H1 (cell line): ENCODE results near the gene GPX4. TPM values are rescaled to one million over a fixed set of nuclear protein-coding genes. Genes with fewer than 3 reads are reported as not detected.

ENCODE experiments used
- CTCF ChIA-PET: fragments of 300-600 bp; sonication (Branson Sonifier 250); formaldehyde crosslinking; loops from one replicate; lab custom pipeline; 2021; ENCODE audit not compliant: partially characterized antibody; lab: Charles Lee
- POLR2A ChIA-PET: fragments of 300-600 bp; sonication (Branson Sonifier 250); formaldehyde crosslinking; loops from one replicate; lab custom pipeline; 2021; ENCODE audit warnings: inconsistent platforms; ENCODE audit not compliant: partially characterized antibody; lab: Charles Lee
- DNase-seq, 2 experiments: peaks; one replicate each; pipeline versions ENCODE4 v3.0.0 to v3.0.0-alpha.2; 2010 to 2022; ENCODE audit warnings: low spot score in 2 of 2, low read depth in 1 of 2, mixed read lengths in 1 of 2
- FAIRE-seq: peaks from 2 replicates; lab custom pipeline; 2011; peaks lifted over from hg19 to GRCh38; lab: Jason Lieb, UNC
- H2AFZ ChIP-seq: 2 replicates; pipeline ENCODE4 v1.8.1; 2012; ENCODE audit warnings: low read length, inconsistent platforms
- H2AK5ac ChIP-seq: 2 replicates; pipeline ENCODE4 v1.6.1; 2013; ENCODE audit warnings: low read depth, low read length
- H2BK120ac ChIP-seq: replicated peaks from 2 replicates; pipeline ENCODE3; 2013; ENCODE audit warnings: low read depth, low read length, inconsistent platforms
- H2BK12ac ChIP-seq: 2 replicates; pipeline ENCODE4 v1.6.1; 2013; ENCODE audit warnings: low read depth, low read length
- H2BK15ac ChIP-seq: 2 replicates; pipeline ENCODE4 v1.6.1; 2013; ENCODE audit warnings: low read length
- H2BK20ac ChIP-seq: 2 replicates; pipeline ENCODE4 v1.6.1; 2013; ENCODE audit warnings: low read length
- H2BK5ac ChIP-seq: 2 replicates; pipeline ENCODE4 v1.6.1; 2013; ENCODE audit warnings: low read depth, low read length
- H3K14ac ChIP-seq: 2 replicates; pipeline ENCODE4 v1.6.1; 2013; ENCODE audit warnings: inconsistent platforms; ENCODE audit not compliant: insufficient read length
- H3K18ac ChIP-seq: 2 replicates; pipeline ENCODE4 v1.6.1; 2013; ENCODE audit warnings: low read length; ENCODE audit errors: extremely low read depth
- H3K23ac ChIP-seq: 2 replicates; pipeline ENCODE4 v1.6.1; 2013; ENCODE audit warnings: inconsistent platforms; ENCODE audit not compliant: insufficient read length
- H3K23me2 ChIP-seq: 2 replicates; pipeline ENCODE4 v1.6.1; 2013; ENCODE audit warnings: low read depth, low read length
- H3K27ac ChIP-seq: 2 replicates; pipeline ENCODE4 v1.6.1; 2011; ENCODE audit warnings: low read depth, low read length, inconsistent platforms
- H3K27me3 ChIP-seq, 4 experiments: replicated peaks in 1 of 4; 1 replicate in 1 of 4; 2 replicates in 3 of 4; pipeline versions ENCODE4 v1.6.1 to v1.8.1; 2011 to 2013; ENCODE audit warnings: low read length in 3 of 4, mild to moderate bottlenecking in 3 of 4, inconsistent platforms in 2 of 4, mixed read lengths in 2 of 4, moderate library complexity in 1 of 4; ENCODE audit not compliant: control insufficient read depth in 3 of 4, insufficient read depth in 3 of 4; ENCODE audit errors: extremely low read depth in 1 of 4
- H3K36me3 ChIP-seq, 4 experiments: 2 replicates each; pipeline versions ENCODE4 v1.6.1 to v1.8.1; 2011 to 2013; ENCODE audit warnings: mild to moderate bottlenecking in 4 of 4, low read length in 3 of 4, moderate library complexity in 2 of 4, control low read depth in 1 of 4, inconsistent platforms in 1 of 4; ENCODE audit not compliant: insufficient read depth in 4 of 4, control insufficient read depth in 2 of 4
- H3K4ac ChIP-seq: replicated peaks from 2 replicates; pipeline ENCODE3; 2013; ENCODE audit warnings: low read length, low read depth, mixed read lengths, inconsistent platforms; ENCODE audit not compliant: insufficient read length
- H3K4me1 ChIP-seq, 4 experiments: replicated peaks in 1 of 4; 1 replicate in 1 of 4; 2 replicates in 3 of 4; pipeline versions ENCODE4 v1.6.1 to v1.8.1; 2011 to 2013; ENCODE audit warnings: low read length in 3 of 4, inconsistent platforms in 2 of 4, mixed read lengths in 1 of 4; ENCODE audit not compliant: insufficient read depth in 4 of 4, control insufficient read depth in 3 of 4
- H3K4me2 ChIP-seq, 2 experiments: 2 replicates each; pipeline versions ENCODE4 v1.6.1 to v1.8.1; 2011 to 2013; ENCODE audit warnings: low read depth in 2 of 2, low read length in 2 of 2, control low read depth in 1 of 2, inconsistent platforms in 1 of 2, mild to moderate bottlenecking in 1 of 2; ENCODE audit not compliant: insufficient read depth in 1 of 2
- H3K4me3 ChIP-seq, 4 experiments: fragments of 200-600, 300-600 bp in 1 of 4; sonication (generic), shearing (Covaris generic), sonication (Bioruptor Twin) in 1 of 4; 2 replicates each; pipeline versions ENCODE4 v1.5.1 to v1.8.1; 2011 to 2016; ENCODE audit warnings: low read length in 4 of 4, low read depth in 3 of 4, control low read depth in 2 of 4, inconsistent platforms in 2 of 4, mild to moderate bottlenecking in 2 of 4, mixed read lengths in 1 of 4, moderate library complexity in 1 of 4; ENCODE audit not compliant: insufficient read depth in 2 of 4; ENCODE audit errors: extremely low read depth in 1 of 4
- H3K56ac ChIP-seq: replicated peaks from 2 replicates; pipeline ENCODE3; 2013; ENCODE audit warnings: low read depth, mild to moderate bottlenecking, mixed read lengths, low read length, inconsistent platforms; ENCODE audit not compliant: insufficient read length
- H3K79me1 ChIP-seq: 2 replicates; pipeline ENCODE4 v1.6.1; 2013; ENCODE audit warnings: low read depth, low read length, control low read depth
- H3K79me2 ChIP-seq, 2 experiments: 2 replicates each; pipeline versions ENCODE4 v1.6.1 to v1.8.1; 2012 to 2013; ENCODE audit warnings: low read length in 2 of 2, mild to moderate bottlenecking in 2 of 2, inconsistent platforms in 1 of 2; ENCODE audit not compliant: insufficient read depth in 2 of 2, control insufficient read depth in 1 of 2
- H3K9ac ChIP-seq, 4 experiments: replicated peaks in 1 of 4; 1 replicate in 1 of 4; 2 replicates in 3 of 4; pipeline versions ENCODE4 v1.6.1 to v1.8.1; 2011 to 2013; ENCODE audit warnings: low read depth in 3 of 4, low read length in 3 of 4, control low read depth in 2 of 4, mild to moderate bottlenecking in 2 of 4, moderate library complexity in 2 of 4, inconsistent platforms in 1 of 4; ENCODE audit errors: extremely low read depth in 1 of 4
- H3K9me3 ChIP-seq, 2 experiments: 2 replicates each; pipeline versions ENCODE4 v1.6.1 to v1.8.1; 2012 to 2013; ENCODE audit warnings: mild to moderate bottlenecking in 2 of 2, moderate library complexity in 2 of 2, control low read depth in 1 of 2, inconsistent platforms in 1 of 2, low read depth in 1 of 2, low read length in 1 of 2, mixed read lengths in 1 of 2; ENCODE audit not compliant: insufficient read depth in 2 of 2
- H4K20me1 ChIP-seq, 2 experiments: replicated peaks in 1 of 2; 2 replicates each; pipeline versions ENCODE3 to v1.8.1; 2011 to 2013; ENCODE audit warnings: inconsistent platforms in 2 of 2, low read length in 2 of 2, mild to moderate bottlenecking in 1 of 2; ENCODE audit not compliant: insufficient read depth in 2 of 2, control insufficient read depth in 1 of 2
- H4K5ac ChIP-seq: 2 replicates; pipeline ENCODE4 v1.6.1; 2013; ENCODE audit warnings: low read length, low read depth, mixed read lengths, inconsistent platforms; ENCODE audit not compliant: insufficient read length
- H4K8ac ChIP-seq: 2 replicates; pipeline ENCODE4 v1.8.0; 2013; ENCODE audit warnings: mild to moderate bottlenecking, moderate library complexity, low read length, inconsistent platforms; ENCODE audit not compliant: insufficient read depth; ENCODE audit errors: extremely low read depth
- H4K91ac ChIP-seq: replicated peaks from 2 replicates; pipeline ENCODE3; 2013; ENCODE audit warnings: low read length, mixed read lengths, inconsistent platforms; ENCODE audit not compliant: insufficient read length
- CBX5 ChIP-seq: fragments of 300-800, 300-1000 bp; sonication (generic); IDR thresholded peaks from 2 replicates; pipeline ENCODE4 v1.7.1; 2016; ENCODE audit warnings: antibody characterized with exemption, low read length, low read depth
- CBX8 ChIP-seq: fragments of 300-800, 300-1000 bp; sonication (generic); IDR thresholded peaks from 2 replicates; pipeline ENCODE4 v1.7.1; 2016; ENCODE audit warnings: low read depth, low read length, borderline replicate concordance
- JUN ChIP-seq: IDR thresholded peaks from 2 replicates; pipeline ENCODE4 v1.6.1; 2011; ENCODE audit warnings: low read depth, mild to moderate bottlenecking, improper control_type of control experiment, low read length
- KDM1A ChIP-seq: fragments of 200-600, 300-600 bp; sonication (generic); IDR thresholded peaks from 2 replicates; pipeline ENCODE4 v1.7.1; 2016; ENCODE audit warnings: mild to moderate bottlenecking, low read length, borderline replicate concordance
- MAFK ChIP-seq: IDR thresholded peaks from 2 replicates; pipeline ENCODE4 v1.6.1; 2012; ENCODE audit warnings: low read depth, mild to moderate bottlenecking, improper control_type of control experiment, low read length
- POLR2AphosphoS5 ChIP-seq: IDR thresholded peaks from 2 replicates; pipeline ENCODE4 v1.6.1; 2011; ENCODE audit warnings: low read depth, low read length
- RNF2 ChIP-seq: fragments of 200-900, 300-1000 bp; sonication (generic); IDR thresholded peaks from 2 replicates; pipeline ENCODE4 v1.7.1; 2016; ENCODE audit warnings: borderline replicate concordance, low read depth, mild to moderate bottlenecking, antibody characterized with exemption, low read length; ENCODE audit not compliant: poor library complexity, severe bottlenecking; ENCODE audit errors: missing control alignments
- RXRA ChIP-seq: IDR thresholded peaks from 2 replicates; pipeline ENCODE4 v1.6.1; 2011; ENCODE audit warnings: low read depth, mild to moderate bottlenecking, low read length, moderate library complexity; ENCODE audit not compliant: insufficient read depth
- SIX5 ChIP-seq: IDR thresholded peaks from 2 replicates; pipeline ENCODE4 v1.6.1; 2011; ENCODE audit warnings: mild to moderate bottlenecking, low read depth, low read length
- TAF1 ChIP-seq: IDR thresholded peaks from 2 replicates; pipeline ENCODE4 v1.6.1; 2011; ENCODE audit warnings: mild to moderate bottlenecking, low read depth, low read length
- TBP ChIP-seq: IDR thresholded peaks from 2 replicates; pipeline ENCODE4 v1.6.1; 2011; ENCODE audit warnings: low read depth, low read length, improper control_type of control experiment
- TEAD4 ChIP-seq: IDR thresholded peaks from 2 replicates; pipeline ENCODE4 v1.6.1; 2012; ENCODE audit warnings: low read depth, low read length, inconsistent platforms, mixed read lengths
- WGBS, 2 experiments: shearing (Covaris generic) in 1 of 2; methylation state at CpG; one replicate each; pipeline versions ENCODE4 v1.1.6 to v1.1.7; 2013 to 2015; ENCODE audit warnings: low lambda C conversion rate in 2 of 2, mixed read lengths in 2 of 2, inconsistent platforms in 1 of 2, low coverage in 1 of 2, missing lambda C conversion rate in 1 of 2; ENCODE audit not compliant: insufficient replicate concordance in 2 of 2, insufficient coverage in 1 of 2, insufficient read length in 1 of 2; ENCODE audit errors: extremely low coverage in 1 of 2, missing lambda C conversion rate in 1 of 2; 5-methylcytosine and 5-hydroxymethylcytosine counted together
- polyA plus RNA-seq, 7 experiments: library from polyadenylated mRNA; depleted of rRNA in 3 of 7; stranded (reverse) in 5 of 7; unstranded in 2 of 7; fragments of >200 nt in 5 of 7; fragments of 200-250 nt in 2 of 7; gene quantifications; 1 replicate in 5 of 7; 2 replicates in 1 of 7; 4 replicates in 1 of 7; pipeline versions ENCODE4 v1.2.1 to v1.2.3, GENCODE V29; 2011 to 2013; ENCODE audit warnings: missing spikeins in 2 of 7, mixed read lengths in 2 of 7
- total RNA-seq: library from RNA; stranded (reverse); fragmentation: NEBNext Ultra II Directional; extraction: Animal tissue kit (Norgen Biotek cat#: 25700); gene quantifications from 2 replicates; pipeline ENCODE4 v1.2.1, GENCODE V29; 2021
- TF ChIP-seq, protein P1 (sequence below): IDR thresholded peaks from 2 replicates; pipeline ENCODE4 v1.6.1; 2011; ENCODE audit warnings: low read depth, mild to moderate bottlenecking, low read length; ENCODE audit not compliant: insufficient read depth

The GPX4 gene
- total and polyA plus RNA-seq, 2 of the 8 experiments (the other 6 are each of a cell fraction or from before 2014, with no cell fraction given), result 342 to 693 TPM

DNA sequence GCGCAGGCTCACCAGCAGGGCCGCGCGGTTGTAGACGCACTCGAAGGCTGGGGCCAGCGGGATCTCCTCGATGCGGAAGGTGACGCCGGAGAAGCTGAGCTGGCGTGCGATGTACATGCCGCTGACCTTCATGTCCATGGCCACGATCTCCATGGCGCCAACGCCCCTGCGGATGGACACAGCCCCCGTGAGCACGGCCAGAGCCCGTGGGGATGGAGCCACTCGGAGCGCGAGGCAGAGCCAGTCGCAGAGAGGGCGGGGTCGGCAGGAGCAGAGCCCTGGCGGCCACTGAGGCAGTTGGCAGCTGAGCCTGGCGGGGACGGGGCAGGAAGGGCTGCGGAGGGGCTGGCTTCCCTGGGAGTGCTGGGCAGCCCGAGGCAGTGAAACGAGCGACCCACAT is 15.2 kb downstream of the GPX4 start:
- no peak overlapping the region for H2BK15ac ChIP-seq
- no peak overlapping the region for H2BK12ac ChIP-seq
- H3K79me2 ChIP-seq, result no peaks in the 10 kb centered on the region
- ChIA-PET CTCF (interaction anchor here (1.2 kb wide), 1 partner anchor 8 kb away, joined by 4 read pairs; no protein-coding TSS in a partner anchor), POLR2A (interaction anchor here (1.0 to 1.3 kb wide), 3 partner anchors 11 to 153 kb away, joined by 3 read pairs; no protein-coding TSS in a partner anchor)
- H3K4me3 ChIP-seq, result no peak overlapping the region
- FAIRE-seq (no peak), DNase-seq (no peak)
- H4K5ac ChIP-seq, result no peak overlapping the region
- TF ChIP-seq POLR2AphosphoS5 (no peak; the same call in 1 of the 2 replicates), SIX5 (no peak), KDM1A (no peak), TAF1 (no peak), CBX8 (no peak), CBX5 (no peak), TBP (no peak), MAFK (no peak), JUN (no peak), TEAD4 (no peak), RXRA (no peak), RNF2 (no peak)
- TF ChIP-seq, protein P1, sequence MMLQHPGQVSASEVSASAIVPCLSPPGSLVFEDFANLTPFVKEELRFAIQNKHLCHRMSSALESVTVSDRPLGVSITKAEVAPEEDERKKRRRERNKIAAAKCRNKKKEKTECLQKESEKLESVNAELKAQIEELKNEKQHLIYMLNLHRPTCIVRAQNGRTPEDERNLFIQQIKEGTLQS, result no peak
- H4K20me1 ChIP-seq, result peaks cover 0 to 3% of the 10 kb centered on the region in 2 experiments
- H3K9me3 ChIP-seq, result no peaks in the 10 kb centered on the region
- H3K56ac ChIP-seq, result no peak overlapping the region
- H3K27me3 ChIP-seq, result no peaks in the 10 kb centered on the region
- no peak overlapping the region for H4K91ac ChIP-seq
- H2BK120ac ChIP-seq, result no peak overlapping the region
- H2AFZ ChIP-seq, result no peak overlapping the region
- H3K23me2 ChIP-seq, result no peaks in the 10 kb centered on the region
- H3K4ac ChIP-seq, result no peak overlapping the region
- H3K23ac ChIP-seq, result no peak overlapping the region
- peaks cover 0 to 55% (median 9%) of the 10 kb centered on the region in 4 experiments; a peak in 4 of 8 replicates for H3K36me3 ChIP-seq
- H2BK20ac ChIP-seq, result no peak overlapping the region
- no peak overlapping the region for H2AK5ac ChIP-seq
- H2BK5ac ChIP-seq, result no peak overlapping the region
- H4K8ac ChIP-seq, result no peak overlapping the region
- H3K79me1 ChIP-seq, result no peaks in the 10 kb centered on the region
- H3K14ac ChIP-seq, result no peak overlapping the region
- H3K27ac ChIP-seq, result no peak overlapping the region
- WGBS, 2 experiments, result 94% methylated on average over 26 of the region's 34 CpGs; no CpG with 5 or more reads in 1 of the 2 experiments
- H3K4me2 ChIP-seq, result no peak overlapping the region
- H3K9ac ChIP-seq, result no peak overlapping the region
- no peak overlapping the region for H3K18ac ChIP-seq
- H3K4me1 ChIP-seq, result peaks cover 0 to 4% (median 2%) of the 10 kb centered on the region in 4 experiments; a peak in 3 of 7 replicates
